HG03439 (cell line): ENCODE data around the gene HAP1.
"Not testable (repeated sequence)": the region's sequence is repeated elsewhere in the genome, so short reads cannot be mapped to it uniquely, and the experiment has no call there.

Experiments
- ATAC-seq: cut with Tn5 transposase; IDR thresholded peaks from one replicate; pipeline ENCODE4 v1.9.1; 2021; ENCODE audit warnings: mild to moderate bottlenecking, moderate library complexity; ENCODE audit not compliant: unreplicated experiment

HAP1 gene

GRCh38 chr17:41725134-41725533 lies 9.3 kb downstream of the HAP1 start:
- no peak for ATAC-seq

GRCh38 chr17:41724476-41725050 lies 9.9 kb downstream of the HAP1 start:
- ATAC-seq = no peak

GRCh38 chr17:41723801-41724475 lies 10.5 kb downstream of the HAP1 start:
- no peak for ATAC-seq

DNA sequence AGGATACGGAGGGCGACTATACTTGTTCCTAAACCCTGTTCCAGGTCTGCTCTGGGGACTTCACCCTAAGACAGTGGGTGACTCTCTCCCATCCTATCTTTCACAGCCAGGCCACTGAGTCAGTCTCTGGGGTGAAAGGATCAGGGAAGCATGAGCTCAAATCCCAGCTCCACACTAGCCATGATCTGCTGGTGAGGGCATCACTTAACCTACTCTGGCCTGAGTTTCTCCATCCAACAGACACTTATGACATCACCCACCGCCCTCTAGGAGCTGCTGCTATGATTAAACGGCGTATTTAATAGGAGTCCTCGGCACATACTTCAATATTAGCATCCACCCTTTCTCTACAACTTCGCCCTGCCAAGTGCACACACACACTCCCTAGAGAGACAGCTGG lies 12.2 kb downstream of the HAP1 start:
- no peak for ATAC-seq

DNA sequence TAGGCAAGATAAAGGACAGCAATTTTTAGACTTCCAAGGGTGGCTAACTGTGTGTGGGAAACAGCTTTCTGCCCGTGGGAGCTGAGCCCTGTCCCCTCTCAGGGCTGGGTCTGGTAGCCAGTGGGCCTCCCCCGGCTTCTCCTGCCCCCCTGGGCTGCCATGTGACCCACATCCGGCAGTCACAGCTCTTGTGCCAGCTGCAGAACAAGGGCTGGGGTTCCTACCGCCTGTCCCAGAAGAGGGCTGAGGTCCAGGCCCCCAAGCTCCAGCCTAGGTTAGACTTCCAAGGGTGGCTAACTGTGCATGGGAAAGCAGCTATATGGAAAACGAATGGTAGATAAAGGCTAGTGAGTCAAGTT lies 16.2 kb downstream of the HAP1 start:
- no peak for ATAC-seq

DNA sequence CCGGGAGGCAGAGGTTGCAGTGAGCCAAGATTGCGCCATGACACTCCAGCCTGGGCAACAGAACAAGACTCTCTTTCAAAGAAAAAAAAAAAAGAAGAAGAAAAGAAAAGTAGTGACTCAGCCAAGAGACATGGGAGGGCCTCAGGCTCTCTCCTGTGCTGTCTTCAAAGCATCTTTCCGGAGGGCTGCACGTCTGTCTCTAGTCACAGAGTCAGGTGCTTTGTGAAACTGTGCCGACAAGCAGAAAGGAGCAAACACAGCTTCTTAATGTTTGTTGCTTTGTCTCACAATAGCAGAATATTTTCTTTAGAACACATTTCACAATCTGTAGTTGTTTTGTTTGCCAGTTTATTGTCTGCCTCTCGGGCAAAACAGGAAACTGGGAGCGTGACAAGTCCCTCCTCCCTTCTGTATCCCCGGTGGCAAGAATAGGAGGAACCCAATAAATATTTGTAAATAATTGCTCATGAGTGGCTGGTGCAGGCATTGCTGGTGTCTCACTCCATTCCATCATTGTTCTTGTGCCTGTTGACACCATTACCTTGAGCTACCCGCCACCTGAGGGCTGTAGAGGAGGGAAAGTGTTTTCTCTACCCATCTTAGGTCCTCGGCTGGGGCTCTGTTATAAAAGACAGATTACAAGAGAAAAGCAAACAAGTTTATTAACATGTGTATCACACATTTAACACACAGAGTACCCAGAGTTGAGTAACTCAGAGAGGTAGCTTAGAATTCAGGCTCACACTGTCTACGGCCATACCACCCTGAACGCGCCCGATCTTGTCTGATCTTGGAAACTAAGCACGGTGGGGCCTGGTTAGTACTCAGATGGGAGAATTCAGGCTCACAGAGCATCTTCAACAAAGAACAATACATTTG lies 16.8 kb downstream of the HAP1 start:
- no peak for ATAC-seq

GRCh38 chr17:41711669-41712400 lies 22.6 kb downstream of the HAP1 start, which contains the start of gene GAST:
GAST (plus strand) TSS chr17:41712331; CDS start chr17:41715437, 3,106 bp downstream.
- ATAC-seq = no peak

DNA sequence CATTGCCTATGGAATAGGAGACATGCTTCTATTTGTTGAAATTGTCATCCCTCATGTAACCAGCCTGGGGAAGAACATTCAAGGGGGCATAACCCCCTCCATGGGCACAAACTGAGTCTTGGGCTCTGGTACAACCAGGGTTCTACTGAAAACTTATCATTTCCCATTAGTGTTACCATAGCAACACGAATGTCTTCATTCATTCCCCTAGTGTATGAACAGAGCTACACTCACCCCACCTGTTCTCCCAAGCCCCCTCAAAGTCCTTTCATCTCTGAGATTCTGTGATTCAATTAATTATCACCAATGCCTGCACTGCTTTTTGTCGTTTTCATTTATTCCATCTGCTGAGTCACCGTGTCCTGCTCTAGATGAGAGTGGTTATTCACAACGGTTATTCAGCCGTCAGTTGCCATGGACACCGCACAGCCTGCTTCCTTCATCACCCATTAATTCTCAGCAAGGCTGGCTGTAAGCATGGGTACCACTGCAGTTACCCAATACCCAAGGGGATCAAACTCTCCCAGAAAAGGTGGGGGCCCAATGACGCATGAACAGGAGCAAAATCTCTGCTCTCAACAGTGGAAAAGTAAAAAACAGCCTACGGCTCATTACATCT lies 23.9 kb downstream of the HAP1 start:
- no peak for ATAC-seq

GRCh38 chr17:41707803-41708669 lies 26.4 kb downstream of the HAP1 start:
- no peak for ATAC-seq

DNA sequence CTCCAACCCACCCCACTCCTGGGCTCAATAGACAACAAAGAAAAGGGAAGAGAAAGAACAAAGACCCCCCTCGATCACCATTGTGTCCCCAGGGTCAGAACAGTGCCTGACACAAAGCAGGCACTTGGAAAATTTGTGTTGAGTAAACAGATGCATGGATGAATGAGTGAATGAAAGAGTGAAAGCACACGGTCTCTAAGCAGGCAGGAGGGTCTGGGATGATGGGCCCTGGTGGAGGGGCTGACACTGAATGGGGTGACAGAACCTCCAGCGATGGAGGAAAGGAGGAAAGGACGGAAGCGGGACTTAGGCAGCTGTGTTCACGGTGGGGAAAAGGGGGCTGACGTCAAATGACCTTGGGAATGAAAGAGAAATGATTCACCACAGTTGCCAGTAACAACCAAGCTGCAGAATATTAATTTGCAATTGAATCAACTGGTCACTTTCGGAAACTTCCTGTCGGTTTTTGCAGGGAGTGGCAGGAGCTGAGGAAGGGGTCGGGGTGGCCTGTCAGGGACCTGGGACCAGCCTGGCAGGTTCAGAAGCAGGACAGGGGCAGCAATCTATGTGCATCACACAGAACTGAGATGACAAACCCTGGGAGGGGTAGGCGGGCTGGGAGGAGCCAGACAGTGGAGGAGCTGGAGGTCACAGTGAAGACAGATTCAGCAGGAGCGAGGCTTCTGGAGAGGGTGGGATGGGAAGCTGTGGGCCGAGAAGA lies 29.0 kb downstream of the HAP1 start:
- no peak for ATAC-seq

DNA sequence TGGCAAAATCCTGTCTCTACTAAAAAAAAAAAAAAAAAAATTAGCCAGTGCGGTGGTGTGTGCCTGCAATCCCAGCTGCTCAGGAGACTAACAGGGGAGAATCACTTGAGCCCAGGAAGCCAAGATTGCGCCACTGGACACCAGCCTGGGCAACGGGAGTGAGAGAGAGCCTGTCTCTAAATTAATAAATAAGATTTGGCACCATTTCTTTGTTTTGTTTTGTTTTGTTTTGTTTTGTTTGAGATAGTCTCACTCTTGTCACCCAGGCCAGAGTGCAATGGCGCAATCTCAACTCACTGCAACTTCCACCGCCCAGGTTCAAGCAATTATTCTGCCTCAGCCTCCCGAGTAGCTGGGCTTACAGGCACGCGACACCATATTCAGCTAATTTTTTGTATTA lies 31.7 kb downstream of the HAP1 start:
- ATAC-seq = no peak

GRCh38 chr17:41700843-41701242 lies 33.6 kb downstream of the HAP1 start:
- ATAC-seq = not testable (repeated sequence)

DNA sequence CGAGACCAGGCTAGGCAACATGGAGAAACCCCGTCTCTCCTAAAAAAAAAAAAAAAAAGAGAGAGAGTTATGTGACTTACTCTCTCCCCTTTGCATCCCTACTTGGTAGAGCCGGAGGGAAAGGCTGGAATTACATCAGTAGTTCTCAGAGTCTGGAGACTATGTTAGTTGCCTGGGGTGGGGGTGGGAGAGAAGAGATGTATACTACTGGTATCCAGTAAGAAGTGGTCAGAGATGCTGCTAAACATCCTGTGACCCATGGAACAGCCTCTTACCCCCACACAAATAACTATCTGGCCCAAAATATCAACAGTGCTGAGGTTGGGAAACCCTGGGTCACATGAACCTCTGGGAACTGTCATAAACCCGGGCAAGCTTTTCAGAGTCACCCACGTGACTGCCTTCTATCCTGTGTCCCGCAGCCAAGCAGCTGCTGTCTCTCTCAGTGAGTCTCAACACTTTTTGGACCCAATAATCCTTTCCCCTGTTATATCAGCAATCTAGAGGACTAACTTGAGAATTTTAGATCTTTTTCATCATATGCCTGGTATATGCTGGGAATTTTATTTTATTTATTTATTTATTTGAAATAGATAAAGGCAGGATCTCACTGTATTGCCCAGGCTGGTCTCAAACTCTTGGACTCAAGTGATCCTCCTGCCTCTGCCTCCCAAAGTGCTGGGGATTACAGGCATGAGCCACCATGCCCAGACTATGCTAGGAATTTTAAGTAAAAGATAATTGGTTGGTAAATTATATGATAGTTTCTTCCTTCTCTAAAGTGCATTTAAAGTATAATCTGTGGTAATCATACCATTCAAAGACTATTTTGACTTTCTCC lies 37.1 kb downstream of the HAP1 start:
- ATAC-seq = no peak

- no peak for ATAC-seq
Observed at GRCh38 chr17:41695954-41696757, 38.3 kb downstream of the HAP1 start.

- ATAC-seq = no peak
Observed at GRCh38 chr17:41695134-41695661, 39.2 kb downstream of the HAP1 start.

DNA sequence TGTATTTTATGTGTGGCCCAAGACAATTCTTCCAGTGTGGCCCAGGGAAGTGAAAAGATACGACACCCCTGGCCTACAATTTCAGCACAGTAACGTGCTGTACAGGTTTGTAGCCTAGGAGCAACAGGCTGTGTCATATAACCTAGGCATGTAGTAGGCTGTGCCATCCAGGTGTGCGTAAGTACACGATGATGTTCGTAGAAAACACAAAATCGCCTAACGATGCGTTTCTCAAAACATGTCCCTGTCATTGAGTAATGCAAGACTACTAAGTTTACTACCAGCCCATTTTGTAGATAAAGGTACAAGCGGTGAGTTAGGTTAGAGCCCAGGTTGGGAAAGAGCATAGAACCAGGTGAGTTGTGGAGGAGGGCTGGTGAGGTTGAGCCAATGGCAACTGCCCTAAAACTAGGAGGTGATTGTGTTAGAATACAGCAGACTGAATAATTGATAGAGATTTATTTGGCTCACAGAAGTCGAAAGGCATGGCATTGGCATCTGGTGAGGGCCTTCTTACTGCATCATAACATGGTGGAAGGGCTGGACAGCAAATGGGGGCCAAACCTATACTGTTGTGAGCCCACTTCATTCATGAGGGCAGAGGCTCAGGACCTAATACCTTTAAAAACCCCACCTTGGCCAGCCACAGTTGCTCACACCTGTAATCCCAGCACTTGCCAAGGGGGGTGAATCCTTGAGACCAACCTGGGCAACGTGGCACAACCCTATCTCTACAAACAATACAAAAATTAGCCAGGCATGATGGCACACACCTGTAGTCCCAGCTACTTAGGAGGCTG lies 41.5 kb downstream of the HAP1 start:
- no peak for ATAC-seq
